Erythroblast (primary cell): ENCODE data around the gene PRR29.
"Not testable (repeated sequence)": the region's sequence is repeated elsewhere in the genome, so short reads cannot be mapped to it uniquely, and the experiment has no call there.

ENCODE experiments used
- DNase-seq, 2 experiments: peaks; one replicate each; lab custom pipeline; 2025; lab: John Stamatoyannopoulos, UW
- GATA1 ChIP-seq: IDR thresholded peaks from 2 replicates; pipeline ENCODE4 v1.6.1; 2011; ENCODE audit warnings: low read depth, mild to moderate bottlenecking, control low read depth, low read length, moderate library complexity
- POLR2A ChIP-seq: IDR thresholded peaks from 2 replicates; pipeline ENCODE4 v1.6.1; 2011; ENCODE audit warnings: mild to moderate bottlenecking, low read length

Gene PRR29

DNA sequence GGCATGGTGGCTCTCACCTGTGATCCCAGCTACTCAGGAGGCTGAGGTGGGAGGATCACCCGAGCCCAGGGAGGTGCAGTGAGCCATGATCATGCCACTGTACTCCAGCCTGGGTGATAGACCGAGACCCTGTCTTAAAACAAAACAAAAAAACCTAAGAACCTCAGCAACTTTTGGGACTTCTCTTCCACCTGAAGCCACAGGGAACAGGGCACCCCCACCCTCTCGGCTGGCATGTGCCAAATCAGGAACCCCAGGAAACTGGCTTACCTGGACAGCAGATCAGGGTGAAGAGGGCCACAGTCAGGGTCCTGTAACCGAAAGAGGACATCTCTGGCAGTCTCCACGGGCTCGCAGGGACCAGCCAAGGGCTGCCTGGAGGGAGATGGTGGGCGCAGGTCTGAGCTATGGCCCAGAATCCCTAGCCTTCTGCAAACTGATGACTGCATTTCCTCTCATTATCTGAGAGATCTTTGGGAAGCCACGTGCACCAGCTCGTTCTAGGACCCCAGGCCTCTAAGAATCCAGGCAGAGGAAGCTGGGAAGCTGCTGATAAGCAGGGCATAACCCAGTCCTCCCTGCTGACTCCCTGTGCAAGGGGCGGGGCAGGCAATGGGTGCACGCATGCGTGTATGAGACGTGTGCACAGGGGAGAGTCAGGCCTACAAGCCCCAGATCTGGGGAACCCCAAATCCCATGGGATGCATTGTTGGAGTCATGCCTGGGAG, 8.4 kb downstream of the PRR29 start:
- no peak for TF ChIP-seq POLR2A
- TF ChIP-seq GATA1: peak; percentile 62
- peak; percentile 90 to 92 for DNase-seq

DNA sequence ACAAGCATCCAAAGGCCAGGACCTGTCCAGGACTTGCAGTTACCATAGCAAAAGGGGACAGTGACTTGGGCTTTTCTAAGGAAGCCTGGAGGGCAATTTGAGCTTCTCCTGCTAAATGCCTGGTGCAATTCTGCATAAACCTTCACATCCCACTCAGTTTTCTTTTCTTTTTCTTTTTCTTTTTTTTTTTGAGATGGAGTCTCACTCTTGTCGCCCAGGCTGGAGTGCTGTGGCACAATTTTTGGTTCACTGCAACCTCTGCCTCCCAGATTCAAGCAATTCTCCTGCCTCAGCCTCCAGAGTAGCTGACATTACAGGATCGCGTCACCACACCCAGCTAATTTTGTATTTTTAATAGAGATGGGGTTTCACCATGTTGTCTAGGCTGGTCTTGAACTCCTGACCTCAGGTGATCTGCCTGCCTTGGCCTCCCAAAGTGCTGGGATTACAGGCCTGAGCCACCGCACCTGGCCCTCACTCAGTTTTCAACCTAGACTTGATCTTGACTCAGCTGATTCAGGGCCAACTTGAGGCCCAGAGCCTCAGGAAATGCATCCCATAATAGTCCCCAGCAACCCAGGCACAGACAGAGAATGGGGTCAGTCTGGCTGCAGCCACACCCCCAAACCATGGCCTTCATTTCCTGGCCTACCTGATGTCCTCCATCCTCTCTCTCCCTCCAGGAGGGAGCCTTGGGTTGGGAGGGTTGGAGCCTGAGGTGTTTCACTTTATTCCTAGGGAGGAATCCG, 9.1 kb downstream of the PRR29 start:
- peak in 1 of 2 experiments; percentile 63 for DNase-seq

DNA sequence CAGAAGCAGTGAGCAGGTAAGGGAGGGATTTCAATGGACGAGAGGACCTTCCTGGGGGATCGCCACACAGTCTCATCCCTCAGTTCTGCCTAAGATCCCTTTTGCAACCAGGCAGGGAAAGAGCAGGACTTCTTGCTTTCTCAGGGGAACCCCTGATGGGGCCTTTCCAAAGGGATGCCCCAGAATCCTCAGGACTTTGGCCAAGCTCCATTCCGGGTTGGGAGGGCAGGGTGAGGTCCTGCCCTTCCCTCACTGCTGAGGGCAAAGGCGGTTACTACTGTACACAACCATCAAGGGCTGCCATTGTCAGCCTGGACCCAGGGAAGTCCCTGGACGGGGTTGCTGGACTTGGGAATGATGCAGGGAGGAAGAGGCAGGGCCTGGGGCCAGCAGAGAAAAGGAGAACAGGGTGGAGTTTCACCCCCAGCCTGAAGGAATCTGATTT, 9.7 kb downstream of the PRR29 start:
- no peak for TF ChIP-seq GATA1
- TF ChIP-seq POLR2A: no peak

DNA sequence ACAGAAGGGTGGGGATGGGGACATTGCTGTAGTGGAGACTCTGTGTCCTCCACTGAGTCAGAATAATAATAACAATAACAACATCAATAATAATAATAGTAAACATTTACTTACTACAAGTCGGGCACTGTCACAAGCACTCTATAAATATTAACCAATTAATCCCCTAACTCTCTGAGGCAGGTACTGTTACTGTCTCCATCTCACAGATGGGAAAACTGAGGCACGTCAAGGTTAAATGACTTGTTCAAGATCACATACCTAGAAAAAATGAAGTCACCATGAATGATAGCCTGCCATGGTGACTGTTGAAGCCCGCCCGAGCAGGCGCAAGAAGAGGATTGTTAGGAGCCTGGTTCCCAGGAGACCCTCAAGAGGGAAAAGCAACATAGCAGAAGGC, 10.2 kb downstream of the PRR29 start:
- no peak for DNase-seq
- no peak for TF ChIP-seq POLR2A
- no peak for TF ChIP-seq GATA1

More for the DNA sequence above, 9.7 kb downstream of the PRR29 start:
- DNase-seq: no peak

GRCh38 chr17:64008830-64009229, 10.7 kb downstream of the PRR29 start:
- no peak for DNase-seq
- TF ChIP-seq GATA1: no peak
- no peak for TF ChIP-seq POLR2A

DNA sequence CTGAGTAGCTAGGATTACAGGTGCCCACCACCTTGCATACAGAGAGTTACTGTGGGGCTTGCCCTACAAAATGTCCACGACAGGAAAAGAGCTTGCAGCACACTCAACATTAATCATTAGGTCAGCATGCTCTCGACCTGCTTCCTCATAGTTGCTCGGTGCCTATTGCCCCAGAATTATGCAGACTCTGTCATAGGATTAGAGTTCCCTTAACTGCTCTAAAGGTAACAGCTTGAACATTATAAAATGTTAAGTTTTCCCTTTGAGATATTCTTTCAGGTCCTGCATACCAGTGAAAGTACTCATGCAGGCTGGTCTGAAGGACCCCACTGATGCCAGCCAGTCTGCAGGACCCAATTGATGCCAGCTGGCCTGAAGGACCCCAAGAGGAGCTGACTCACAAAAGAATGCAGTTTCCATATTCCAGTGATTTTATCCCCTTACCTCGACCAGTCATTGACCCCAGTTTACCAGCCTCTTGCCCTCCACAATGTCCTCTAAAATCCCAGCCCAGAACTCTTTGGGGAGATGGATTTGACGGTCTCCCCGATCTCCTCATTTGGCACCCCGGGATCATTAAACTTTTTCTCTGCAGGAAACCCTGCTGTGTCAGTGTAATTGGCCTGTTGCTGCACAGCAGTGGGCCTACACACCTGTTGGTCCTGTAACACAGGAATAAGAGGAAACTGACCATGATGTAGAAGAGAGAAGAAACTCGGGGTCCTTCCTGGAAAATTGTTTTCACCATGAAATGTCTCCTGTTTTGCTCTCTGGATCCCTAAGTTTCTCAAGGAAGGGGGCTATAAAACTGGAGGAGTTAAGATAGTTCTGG, 11.6 kb downstream of the PRR29 start:
- TF ChIP-seq POLR2A: no peak
- no peak for TF ChIP-seq GATA1
- DNase-seq: no peak

GRCh38 chr17:64015447-64015846, 17.3 kb downstream of the PRR29 start:
- TF ChIP-seq GATA1: no peak
- no peak for TF ChIP-seq POLR2A
- no peak for DNase-seq

DNA sequence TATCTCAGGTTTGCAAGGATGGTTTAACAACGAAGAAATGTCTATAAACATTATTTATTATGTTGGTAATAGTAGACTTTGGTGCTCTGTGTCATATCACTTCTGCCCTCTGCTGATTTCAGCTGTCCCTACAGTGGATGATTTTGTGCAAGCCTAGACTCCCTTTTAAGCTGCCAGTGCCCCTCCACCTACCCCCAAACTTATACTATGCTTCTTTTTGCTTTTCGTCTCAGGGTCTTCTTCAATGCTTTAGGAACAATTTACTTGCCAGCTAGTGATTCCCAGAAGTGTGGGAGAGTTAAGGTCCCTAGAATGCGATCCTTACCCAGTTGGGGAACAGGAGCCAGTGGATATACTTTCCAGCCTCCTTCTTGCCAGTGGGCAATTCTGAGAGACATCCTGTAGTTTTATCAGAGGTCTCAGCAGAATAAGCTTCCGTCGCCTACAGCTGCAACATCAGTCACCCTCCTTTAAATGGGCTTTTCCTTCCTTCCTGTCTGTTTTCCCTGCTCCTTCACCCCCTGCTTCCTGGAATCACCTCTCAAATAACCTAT, 18.2 kb downstream of the PRR29 start:
- TF ChIP-seq POLR2A (peak; percentile 36), GATA1 (no peak)
- DNase-seq: peak in 1 of 2 experiments; percentile 47

- TF ChIP-seq POLR2A (no peak), GATA1 (no peak)
- DNase-seq: no peak
Observed at GRCh38 chr17:64016974-64017373, 18.8 kb downstream of the PRR29 start.

- TF ChIP-seq GATA1: no peak
- TF ChIP-seq POLR2A: no peak
- DNase-seq: peak in 1 of 2 experiments; percentile 29
Observed at GRCh38 chr17:64017381-64017980, 19.3 kb downstream of the PRR29 start.

- not testable (repeated sequence) for DNase-seq
Observed at GRCh38 chr17:64019551-64019961, 21.4 kb downstream of the PRR29 start.

DNA sequence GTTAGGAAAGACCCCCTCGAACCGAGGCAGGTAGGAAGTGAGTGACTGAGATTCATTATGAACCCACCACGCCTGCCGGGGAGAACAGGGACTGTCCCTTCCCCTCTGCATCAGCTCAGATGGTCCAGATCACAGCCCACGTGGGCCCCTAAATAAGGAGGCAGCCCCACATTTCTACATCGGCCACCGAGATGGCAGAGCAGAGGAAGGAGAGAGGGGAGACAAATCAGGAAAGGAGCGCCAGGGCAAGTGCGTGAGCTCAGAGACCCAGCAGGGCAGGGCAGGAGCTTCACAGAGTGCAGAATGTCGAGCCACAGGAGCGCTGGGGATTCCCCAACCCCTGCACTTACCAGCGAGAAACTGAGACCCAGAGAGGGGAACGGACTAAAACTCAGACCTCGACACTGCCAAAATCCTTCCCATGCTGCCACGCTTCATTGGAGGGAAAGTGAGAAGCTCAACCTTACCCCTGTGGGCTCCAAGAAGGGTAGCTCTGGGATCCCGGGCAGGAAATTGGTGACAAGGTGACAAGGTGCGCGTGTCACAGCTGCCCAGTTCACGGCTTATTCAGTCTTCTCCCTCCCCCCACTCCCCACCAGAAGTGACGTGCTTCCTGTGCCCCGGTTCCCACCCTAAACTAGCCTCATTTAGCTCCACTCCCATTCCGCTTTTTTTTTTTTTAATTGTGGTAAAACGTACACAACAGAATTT, 22.1 kb downstream of the PRR29 start, which contains the start of gene ICAM2:
ICAM2 (minus strand) TSS at position 578 of the 711 bp plus-strand sequence. CDS start 13,942 bp downstream, outside the sequence.
- TF ChIP-seq GATA1 (no peak), POLR2A (peak; percentile 88)
- DNase-seq: peak; percentile 63 to 72
